Renal pelvis (tissue), 4 donors: ENCODE data around the gene ZNF100. TPM values are rescaled to one million over a fixed set of nuclear protein-coding genes. Genes with fewer than 3 reads are reported as not detected.
"Not testable (repeated sequence)": the region's sequence is repeated elsewhere in the genome, so short reads cannot be mapped to it uniquely, and the experiment has no call there.

Experiments
- DNase-seq: peaks from one replicate; pipeline ENCODE4 v3.0.0-alpha.2; 2013
- polyA plus RNA-seq, 3 donors: library from polyadenylated mRNA; unstranded; fragments of 120-200 nt; gene quantifications; one replicate each; pipeline ENCODE4 v1.2.1, GENCODE V29; 2013; ENCODE audit not compliant: insufficient read length in 3 of 3

ZNF100 gene
- polyA plus RNA-seq, 3 donors: 11.6 to 25.5 (median 16.4) TPM

GRCh38 chr19:21709464-21709863, 57.9 kb downstream of the ZNF100 start:
- DNase-seq: no peak

GRCh38 chr19:21707878-21708277, 59.5 kb downstream of the ZNF100 start:
- DNase-seq: not testable (repeated sequence)

GRCh38 chr19:21707065-21707464, 60.3 kb downstream of the ZNF100 start:
- DNase-seq: no peak

- no peak for DNase-seq
These were observed 62.0 kb downstream of the ZNF100 start for GRCh38 chr19:21705393-21705792.

GRCh38 chr19:21704320-21704719, 63.1 kb downstream of the ZNF100 start:
- DNase-seq: no peak

- DNase-seq: no peak
These were observed 68.2 kb downstream of the ZNF100 start for GRCh38 chr19:21699197-21699596.

- DNase-seq: peak; percentile 43
These were observed 69.2 kb downstream of the ZNF100 start for GRCh38 chr19:21698215-21698614.

- DNase-seq: no peak
These were observed 69.7 kb downstream of the ZNF100 start for GRCh38 chr19:21697698-21698097.

GRCh38 chr19:21694171-21694906, 73.0 kb downstream of the ZNF100 start:
- DNase-seq: no peak

- no peak for DNase-seq
These were observed 74.0 kb downstream of the ZNF100 start for GRCh38 chr19:21693399-21693798.

GRCh38 chr19:21691661-21692060, 75.7 kb downstream of the ZNF100 start:
- peak; percentile 29 for DNase-seq

- DNase-seq: no peak
These were observed 78.9 kb downstream of the ZNF100 start for GRCh38 chr19:21688464-21688863.

GRCh38 chr19:21680671-21681070, 86.7 kb downstream of the ZNF100 start:
- DNase-seq: no peak

- DNase-seq: no peak
These were observed 87.4 kb downstream of the ZNF100 start for GRCh38 chr19:21680026-21680425.

- DNase-seq: no peak
These were observed 89.5 kb downstream of the ZNF100 start for GRCh38 chr19:21677696-21678418.

GRCh38 chr19:21674454-21674853, 92.9 kb downstream of the ZNF100 start:
- DNase-seq: no peak

GRCh38 chr19:21673479-21673878, 93.9 kb downstream of the ZNF100 start:
- peak; percentile 30 for DNase-seq

Other genes starting within 250 kb of the ZNF100 start
- gene ZNF43, start 68.6 kb upstream of the ZNF100 start, polyA plus RNA-seq: 10 to 100 TPM; 33.4 to 51.8 (median 45.7) TPM
- 1 to 10 TPM; 2.3 to 5.5 (median 2.7) TPM for gene ZNF208, start 243.4 kb upstream of the ZNF100 start, polyA plus RNA-seq